ENCODE results near the gene GSK3A. TPM values are rescaled to one million over a fixed set of nuclear protein-coding genes. Genes with fewer than 3 reads are reported as not detected.

The GSK3A gene
- total RNA-seq, 1 experiment from 2014 or later: 46.0 TPM

DNA sequence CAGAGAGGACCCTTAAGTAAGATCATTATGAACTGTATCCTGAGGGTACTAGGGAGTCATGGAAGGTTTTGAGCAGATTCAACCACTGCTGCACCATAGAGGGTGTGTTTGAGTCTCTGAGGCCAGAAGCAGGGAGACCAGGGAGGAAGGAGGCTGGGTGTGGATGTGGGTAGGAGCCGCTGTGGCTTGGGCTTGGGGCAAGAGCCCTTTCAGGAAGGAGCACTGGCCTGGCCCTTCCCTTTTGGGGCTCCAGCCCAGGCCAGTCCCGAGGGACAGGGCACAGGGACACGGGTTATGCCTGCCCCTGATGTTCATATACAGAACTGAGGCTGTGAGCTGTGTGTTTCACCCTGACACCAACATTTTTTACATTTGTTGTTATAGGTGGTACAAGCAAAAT, 33.9 kb upstream of the GSK3A start:
- ATAC-seq: no peak
- Histone ChIP-seq H3K9me3 (ENCODE audit: control insufficient read depth, insufficient read depth, low read depth, low read length) (no peaks in the 10 kb centered on the region), H3K27me3 (ENCODE audit: control insufficient read depth, insufficient read depth, low read length) (no peaks in the 10 kb centered on the region), H3K36me3 (ENCODE audit: control insufficient read depth, insufficient read depth, low read length) (no peaks in the 10 kb centered on the region), H3K27ac (ENCODE audit: low read length) (no peak overlapping the region), H3K4me3 (ENCODE audit: low read depth in 2 of 2, low read length in 2 of 2) (no peak overlapping the region), H3K4me1 (ENCODE audit: control insufficient read depth, insufficient read depth, low read length) (peaks cover 20% of the 10 kb centered on the region)
- intact Hi-C loops (cut with micrococcal nuclease; ENCODE audit: unreplicated experiment): no loop called here
- DNase-seq (ENCODE audit: low read depth, low spot score): no peak
- TF ChIP-seq TCF7L2 (IDR thresholded peaks at IDR 0.05; ENCODE audit: low read depth, low read length): no peak
- CTCF ChIA-PET: no interaction called here
- POLR2A ChIA-PET: no interaction called here
- no TSS peak for BruUV-seq (replicated peaks)
- in situ Hi-C loops (cut with HindIII; ENCODE audit: low pct_unique_long_range_greater_than_20kb, low sequenced_read_pairs): no loop called here

DNA sequence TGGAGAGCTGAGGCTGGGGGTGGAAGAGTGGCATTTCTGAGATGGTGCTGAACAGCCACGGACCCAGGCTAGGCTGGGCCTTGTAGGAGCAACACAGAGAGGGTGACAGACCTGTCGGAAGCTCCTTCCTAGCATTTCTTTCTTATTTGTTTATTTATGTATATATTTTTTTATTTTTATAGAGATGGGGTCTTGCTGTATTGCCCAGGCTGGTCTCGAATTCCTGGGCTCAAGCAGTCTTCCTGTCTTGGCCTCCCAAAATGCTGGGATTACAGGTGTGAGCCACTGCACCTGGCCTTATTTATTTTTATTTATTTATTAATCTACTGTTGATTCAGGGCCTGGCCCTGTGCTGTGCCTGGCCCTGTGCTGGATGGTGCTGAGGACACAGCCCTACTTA, 33.1 kb upstream of the GSK3A start:
- TF ChIP-seq TCF7L2 (IDR thresholded peaks at IDR 0.05; ENCODE audit: low read depth, low read length): no peak
- TF ChIP-seq, protein P1, sequence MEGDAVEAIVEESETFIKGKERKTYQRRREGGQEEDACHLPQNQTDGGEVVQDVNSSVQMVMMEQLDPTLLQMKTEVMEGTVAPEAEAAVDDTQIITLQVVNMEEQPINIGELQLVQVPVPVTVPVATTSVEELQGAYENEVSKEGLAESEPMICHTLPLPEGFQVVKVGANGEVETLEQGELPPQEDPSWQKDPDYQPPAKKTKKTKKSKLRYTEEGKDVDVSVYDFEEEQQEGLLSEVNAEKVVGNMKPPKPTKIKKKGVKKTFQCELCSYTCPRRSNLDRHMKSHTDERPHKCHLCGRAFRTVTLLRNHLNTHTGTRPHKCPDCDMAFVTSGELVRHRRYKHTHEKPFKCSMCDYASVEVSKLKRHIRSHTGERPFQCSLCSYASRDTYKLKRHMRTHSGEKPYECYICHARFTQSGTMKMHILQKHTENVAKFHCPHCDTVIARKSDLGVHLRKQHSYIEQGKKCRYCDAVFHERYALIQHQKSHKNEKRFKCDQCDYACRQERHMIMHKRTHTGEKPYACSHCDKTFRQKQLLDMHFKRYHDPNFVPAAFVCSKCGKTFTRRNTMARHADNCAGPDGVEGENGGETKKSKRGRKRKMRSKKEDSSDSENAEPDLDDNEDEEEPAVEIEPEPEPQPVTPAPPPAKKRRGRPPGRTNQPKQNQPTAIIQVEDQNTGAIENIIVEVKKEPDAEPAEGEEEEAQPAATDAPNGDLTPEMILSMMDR (IDR thresholded peaks at IDR 0.05): no peak
- no peak for TF ChIP-seq SIN3A (IDR thresholded peaks at IDR 0.05; ENCODE audit: borderline replicate concordance, insufficient read depth, low read depth, low read length)
- no peak for TF ChIP-seq POLR2AphosphoS5 (IDR thresholded peaks at IDR 0.05; ENCODE audit: low read depth, low read length)
- intact Hi-C loops (cut with micrococcal nuclease; ENCODE audit: unreplicated experiment) (no loop called here), in situ Hi-C loops (cut with HindIII; ENCODE audit: low pct_unique_long_range_greater_than_20kb, low sequenced_read_pairs) (no loop called here)
- no peak for ATAC-seq
- no TSS peak for BruUV-seq (replicated peaks)
- Histone ChIP-seq H3K4me1 (ENCODE audit: control insufficient read depth, insufficient read depth, low read length) (peaks cover 19% of the 10 kb centered on the region), H3K36me3 (ENCODE audit: control insufficient read depth, insufficient read depth, low read length) (no peaks in the 10 kb centered on the region), H3K27me3 (ENCODE audit: control insufficient read depth, insufficient read depth, low read length) (no peaks in the 10 kb centered on the region), H3K27ac (ENCODE audit: low read length) (no peak overlapping the region), H3K9me3 (ENCODE audit: control insufficient read depth, insufficient read depth, low read depth, low read length) (no peaks in the 10 kb centered on the region), H3K4me3 (ENCODE audit: low read depth in 2 of 2, low read length in 2 of 2) (no peak overlapping the region)
- ChIA-PET CTCF (no interaction called here), POLR2A (no interaction called here)
- DNase-seq (ENCODE audit: low read depth, low spot score): no peak

DNA sequence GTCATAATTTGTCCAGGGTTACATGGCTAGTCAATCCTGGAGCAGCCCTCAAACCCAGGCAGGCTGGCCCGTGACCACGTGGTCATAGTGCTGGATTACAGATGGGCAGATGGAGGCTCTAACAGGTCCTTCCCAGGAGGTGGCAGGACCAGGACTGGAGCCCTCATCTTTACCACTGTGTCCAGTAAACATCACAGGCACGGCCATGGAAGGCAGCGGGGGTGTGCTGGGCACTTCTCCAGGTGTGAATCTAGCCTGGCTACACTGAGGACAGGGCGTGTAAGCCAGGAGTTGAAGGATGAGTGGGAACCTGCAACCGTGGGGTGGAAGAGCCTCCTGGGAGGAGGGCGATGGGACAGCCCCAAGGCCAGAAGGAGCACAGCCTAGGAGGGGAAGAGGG, 32.7 kb upstream of the GSK3A start:
- H3K27ac ChIP-seq (ENCODE audit: low read length): no peak overlapping the region
- H3K36me3 ChIP-seq (ENCODE audit: control insufficient read depth, insufficient read depth, low read length): no peaks in the 10 kb centered on the region
- H3K27me3 ChIP-seq (ENCODE audit: control insufficient read depth, insufficient read depth, low read length): no peaks in the 10 kb centered on the region
- ChIA-PET POLR2A (no interaction called here), CTCF (no interaction called here)
- H3K9me3 ChIP-seq (ENCODE audit: control insufficient read depth, insufficient read depth, low read depth, low read length): no peaks in the 10 kb centered on the region
- in situ Hi-C loops (cut with HindIII; ENCODE audit: low pct_unique_long_range_greater_than_20kb, low sequenced_read_pairs) (no loop called here), intact Hi-C loops (cut with micrococcal nuclease; ENCODE audit: unreplicated experiment) (no loop called here)
- no peak overlapping the region for H3K4me3 ChIP-seq (ENCODE audit: low read depth in 2 of 2, low read length in 2 of 2)
- TF ChIP-seq POLR2AphosphoS5 (IDR thresholded peaks at IDR 0.05; ENCODE audit: low read depth, low read length): no peak
- TF ChIP-seq, protein P1 (IDR thresholded peaks at IDR 0.05): no peak
- TF ChIP-seq, protein P2, sequence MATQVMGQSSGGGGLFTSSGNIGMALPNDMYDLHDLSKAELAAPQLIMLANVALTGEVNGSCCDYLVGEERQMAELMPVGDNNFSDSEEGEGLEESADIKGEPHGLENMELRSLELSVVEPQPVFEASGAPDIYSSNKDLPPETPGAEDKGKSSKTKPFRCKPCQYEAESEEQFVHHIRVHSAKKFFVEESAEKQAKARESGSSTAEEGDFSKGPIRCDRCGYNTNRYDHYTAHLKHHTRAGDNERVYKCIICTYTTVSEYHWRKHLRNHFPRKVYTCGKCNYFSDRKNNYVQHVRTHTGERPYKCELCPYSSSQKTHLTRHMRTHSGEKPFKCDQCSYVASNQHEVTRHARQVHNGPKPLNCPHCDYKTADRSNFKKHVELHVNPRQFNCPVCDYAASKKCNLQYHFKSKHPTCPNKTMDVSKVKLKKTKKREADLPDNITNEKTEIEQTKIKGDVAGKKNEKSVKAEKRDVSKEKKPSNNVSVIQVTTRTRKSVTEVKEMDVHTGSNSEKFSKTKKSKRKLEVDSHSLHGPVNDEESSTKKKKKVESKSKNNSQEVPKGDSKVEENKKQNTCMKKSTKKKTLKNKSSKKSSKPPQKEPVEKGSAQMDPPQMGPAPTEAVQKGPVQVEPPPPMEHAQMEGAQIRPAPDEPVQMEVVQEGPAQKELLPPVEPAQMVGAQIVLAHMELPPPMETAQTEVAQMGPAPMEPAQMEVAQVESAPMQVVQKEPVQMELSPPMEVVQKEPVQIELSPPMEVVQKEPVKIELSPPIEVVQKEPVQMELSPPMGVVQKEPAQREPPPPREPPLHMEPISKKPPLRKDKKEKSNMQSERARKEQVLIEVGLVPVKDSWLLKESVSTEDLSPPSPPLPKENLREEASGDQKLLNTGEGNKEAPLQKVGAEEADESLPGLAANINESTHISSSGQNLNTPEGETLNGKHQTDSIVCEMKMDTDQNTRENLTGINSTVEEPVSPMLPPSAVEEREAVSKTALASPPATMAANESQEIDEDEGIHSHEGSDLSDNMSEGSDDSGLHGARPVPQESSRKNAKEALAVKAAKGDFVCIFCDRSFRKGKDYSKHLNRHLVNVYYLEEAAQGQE (IDR thresholded peaks at IDR 0.05; ENCODE audit: insufficient read depth in 1 of 2, low read depth in 2 of 2, low read length in 1 of 2): no peak
- no peak for TF ChIP-seq SIN3A (IDR thresholded peaks at IDR 0.05; ENCODE audit: borderline replicate concordance, insufficient read depth, low read depth, low read length)
- TF ChIP-seq TCF7L2 (IDR thresholded peaks at IDR 0.05; ENCODE audit: low read depth, low read length): no peak
- no peak for ATAC-seq
- no TSS peak for BruUV-seq (replicated peaks)
- no peak for DNase-seq (ENCODE audit: low read depth, low spot score)
- peaks cover 23% of the 10 kb centered on the region for H3K4me1 ChIP-seq (ENCODE audit: control insufficient read depth, insufficient read depth, low read length)

Data from Panc1 (cell line).